Coronary artery (tissue), 2 donors: ENCODE measurements around the gene FSTL4.

Experiments
- DNase-seq: peaks from one replicate; pipeline ENCODE4 v3.0.0-alpha.2; 2017; ENCODE audit warnings: low spot score
- H3K27ac ChIP-seq, 2 donors: fragments of 200-600 bp; sonication (generic); one replicate each; pipeline ENCODE4 v1.5.1; 2016 to 2019
- H3K4me3 ChIP-seq: fragments of 200-600 bp; sonication (generic); 2 replicates; pipeline ENCODE4 v1.5.1; 2016; ENCODE audit warnings: mild to moderate bottlenecking, moderate library complexity
- CTCF ChIP-seq: fragments of 200-600 bp; sonication (generic); IDR thresholded peaks from one replicate; pipeline ENCODE4 v1.5.1; 2019; ENCODE audit warnings: antibody characterized with exemption

The FSTL4 gene

GRCh38 chr5:133330956-133331355 lies 281.4 kb downstream of the FSTL4 start:
- TF ChIP-seq CTCF, result no peak
- Histone ChIP-seq H3K27ac (no peak overlapping the region), H3K4me3 (no peak overlapping the region)
- DNase-seq, result no peak

GRCh38 chr5:133328800-133329199 lies 283.5 kb downstream of the FSTL4 start:
- no peak for DNase-seq
- Histone ChIP-seq H3K4me3 (no peak overlapping the region), H3K27ac (no peak overlapping the region)
- TF ChIP-seq CTCF, result no peak

- no peak for DNase-seq
Measured at GRCh38 chr5:133327946-133328401, 284.4 kb downstream of the FSTL4 start.

GRCh38 chr5:133326361-133326760 lies 286.0 kb downstream of the FSTL4 start:
- no peak overlapping the region for H3K4me3 ChIP-seq
- no peak for TF ChIP-seq CTCF
- no peak overlapping the region for H3K27ac ChIP-seq
- no peak for DNase-seq

More at GRCh38 chr5:133327946-133328401, 284.4 kb downstream of the FSTL4 start:
- TF ChIP-seq CTCF, result no peak
- no peak overlapping the region for H3K27ac ChIP-seq
- H3K4me3 ChIP-seq, result no peak overlapping the region

GRCh38 chr5:133325864-133326263 lies 286.5 kb downstream of the FSTL4 start:
- Histone ChIP-seq H3K4me3 (no peak overlapping the region), H3K27ac (no peak overlapping the region)
- TF ChIP-seq CTCF, result no peak
- no peak for DNase-seq

GRCh38 chr5:133324926-133325325 lies 287.4 kb downstream of the FSTL4 start:
- TF ChIP-seq CTCF, result no peak
- no peak overlapping the region for H3K4me3 ChIP-seq
- DNase-seq, result no peak
- H3K27ac ChIP-seq, result no peak overlapping the region

- no peak for DNase-seq
- no peak overlapping the region for H3K4me3 ChIP-seq
- no peak for TF ChIP-seq CTCF
- no peak overlapping the region for H3K27ac ChIP-seq
Measured at GRCh38 chr5:133323494-133324457, 288.6 kb downstream of the FSTL4 start.
